IPS-18a (cell line): ENCODE measurements around the gene PSTK.

Experiments used
- H3K27ac ChIP-seq: one replicate; pipeline ENCODE4 v1.5.1; 2013; ENCODE audit warnings: low read length
- H3K27me3 ChIP-seq: one replicate; pipeline ENCODE4 v1.6.1; 2013; ENCODE audit warnings: mild to moderate bottlenecking, low read length; ENCODE audit not compliant: control insufficient read depth, insufficient read depth
- H3K36me3 ChIP-seq: one replicate; pipeline ENCODE4 v1.6.1; 2013; ENCODE audit warnings: low read depth, low read length; ENCODE audit not compliant: control insufficient read depth
- H3K4me1 ChIP-seq: one replicate; pipeline ENCODE4 v1.6.1; 2013; ENCODE audit warnings: low read depth, low read length; ENCODE audit not compliant: control insufficient read depth
- H3K4me3 ChIP-seq: one replicate; pipeline ENCODE4 v1.5.1; 2013; ENCODE audit warnings: low read length
- H3K9ac ChIP-seq: one replicate; pipeline ENCODE4 v1.6.1; 2013; ENCODE audit warnings: mild to moderate bottlenecking, low read length, moderate library complexity
- H3K9me3 ChIP-seq: one replicate; pipeline ENCODE4 v1.6.1; 2013; ENCODE audit warnings: low read depth, low read length; ENCODE audit not compliant: control insufficient read depth

PSTK gene, protein sequence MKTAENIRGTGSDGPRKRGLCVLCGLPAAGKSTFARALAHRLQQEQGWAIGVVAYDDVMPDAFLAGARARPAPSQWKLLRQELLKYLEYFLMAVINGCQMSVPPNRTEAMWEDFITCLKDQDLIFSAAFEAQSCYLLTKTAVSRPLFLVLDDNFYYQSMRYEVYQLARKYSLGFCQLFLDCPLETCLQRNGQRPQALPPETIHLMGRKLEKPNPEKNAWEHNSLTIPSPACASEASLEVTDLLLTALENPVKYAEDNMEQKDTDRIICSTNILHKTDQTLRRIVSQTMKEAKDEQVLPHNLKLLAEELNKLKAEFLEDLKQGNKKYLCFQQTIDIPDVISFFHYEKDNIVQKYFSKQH

DNA sequence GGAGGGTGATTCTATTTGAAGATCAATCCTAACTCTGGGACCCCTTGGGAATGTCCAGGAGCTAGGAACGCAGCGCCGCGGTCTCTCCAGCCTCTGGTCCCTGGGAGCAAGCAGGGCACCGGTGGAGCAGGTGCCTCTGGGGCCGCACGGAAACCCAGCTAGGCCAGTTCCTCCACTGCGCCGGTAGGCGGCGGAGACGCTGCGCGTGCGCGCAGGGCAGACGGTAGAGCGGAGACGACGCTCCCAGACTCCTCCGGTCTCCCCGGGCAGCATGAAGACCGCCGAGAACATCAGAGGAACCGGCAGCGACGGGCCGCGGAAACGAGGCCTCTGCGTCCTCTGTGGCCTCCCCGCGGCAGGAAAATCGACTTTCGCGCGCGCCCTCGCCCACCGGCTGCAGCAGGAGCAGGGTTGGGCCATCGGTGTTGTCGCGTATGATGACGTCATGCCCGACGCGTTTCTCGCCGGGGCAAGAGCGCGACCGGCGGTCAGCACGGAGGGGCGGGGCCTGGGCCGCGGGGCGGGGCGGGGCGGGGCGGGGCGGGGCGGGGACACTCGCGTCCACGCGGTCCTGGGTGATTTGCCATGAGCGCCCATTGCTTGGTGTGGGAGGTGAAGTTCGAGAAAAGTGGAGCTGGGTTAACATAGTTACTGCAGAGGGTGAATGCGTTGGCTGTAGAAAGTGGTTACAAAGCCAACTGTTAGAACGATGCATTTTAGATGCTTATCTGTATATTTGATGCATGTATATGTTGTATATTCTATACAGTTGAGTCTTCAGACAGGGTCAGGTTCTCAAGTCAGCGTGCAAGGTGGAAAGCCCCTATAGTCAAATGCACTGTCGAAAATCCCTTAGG, at the start of gene PSTK:
Gene PSTK (plus strand): TSS at position 193 of the 857 bp plus-strand sequence. CDS start 79 bp downstream, at position 272.
- Histone ChIP-seq H3K36me3 (no peaks in the 10 kb centered on the region), H3K27me3 (no peaks in the 10 kb centered on the region), H3K4me1 (peaks cover 3% of the 10 kb centered on the region), H3K9me3 (no peaks in the 10 kb centered on the region), H3K4me3 (peak within 1 kb of the TSS; percentile 78), H3K9ac (peak within 1 kb of the TSS; percentile 81), H3K27ac (peak within 1 kb of the TSS; percentile 87)

DNA sequence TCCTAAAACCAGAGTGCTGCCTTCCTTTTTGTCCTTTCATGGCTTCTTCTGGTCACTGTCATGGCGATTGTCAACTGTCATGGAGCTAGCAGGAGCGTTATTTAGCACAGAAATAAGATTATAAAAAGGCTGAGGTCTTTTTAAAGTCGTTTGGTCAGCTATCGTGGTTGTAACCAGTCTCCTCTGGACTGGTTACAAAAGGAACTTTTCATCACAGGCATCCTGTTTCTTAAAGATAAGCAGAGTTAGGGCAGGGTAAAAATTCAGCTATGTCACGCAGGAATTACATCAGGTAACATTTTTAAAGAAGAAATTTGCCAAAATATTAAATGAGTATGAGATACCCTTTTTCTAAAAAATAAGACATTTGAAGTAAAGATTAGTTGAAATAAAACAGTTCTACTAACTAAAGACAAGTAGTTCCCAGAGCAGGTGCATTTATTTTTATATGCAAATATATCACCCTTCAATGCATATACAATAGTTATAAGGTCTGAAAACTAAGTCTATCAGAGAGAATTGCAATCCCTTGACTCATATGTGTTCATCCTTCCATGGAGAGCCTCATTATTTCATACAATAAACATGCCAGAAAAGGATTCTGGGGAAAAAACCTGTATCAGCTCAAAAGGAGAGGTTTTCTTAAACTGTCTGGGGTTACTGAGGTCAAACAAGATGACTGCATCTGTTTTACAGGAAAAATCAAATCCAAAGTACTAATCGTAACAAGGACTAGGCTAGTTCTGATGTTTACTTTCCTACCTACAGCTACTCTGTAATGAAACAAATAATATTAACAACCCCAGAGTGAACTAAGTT, 48.9 kb upstream of the PSTK start:
- H3K4me3 ChIP-seq, result no peak overlapping the region
- H3K9me3 ChIP-seq, result no peaks in the 10 kb centered on the region
- H3K27ac ChIP-seq, result no peak overlapping the region

DNA sequence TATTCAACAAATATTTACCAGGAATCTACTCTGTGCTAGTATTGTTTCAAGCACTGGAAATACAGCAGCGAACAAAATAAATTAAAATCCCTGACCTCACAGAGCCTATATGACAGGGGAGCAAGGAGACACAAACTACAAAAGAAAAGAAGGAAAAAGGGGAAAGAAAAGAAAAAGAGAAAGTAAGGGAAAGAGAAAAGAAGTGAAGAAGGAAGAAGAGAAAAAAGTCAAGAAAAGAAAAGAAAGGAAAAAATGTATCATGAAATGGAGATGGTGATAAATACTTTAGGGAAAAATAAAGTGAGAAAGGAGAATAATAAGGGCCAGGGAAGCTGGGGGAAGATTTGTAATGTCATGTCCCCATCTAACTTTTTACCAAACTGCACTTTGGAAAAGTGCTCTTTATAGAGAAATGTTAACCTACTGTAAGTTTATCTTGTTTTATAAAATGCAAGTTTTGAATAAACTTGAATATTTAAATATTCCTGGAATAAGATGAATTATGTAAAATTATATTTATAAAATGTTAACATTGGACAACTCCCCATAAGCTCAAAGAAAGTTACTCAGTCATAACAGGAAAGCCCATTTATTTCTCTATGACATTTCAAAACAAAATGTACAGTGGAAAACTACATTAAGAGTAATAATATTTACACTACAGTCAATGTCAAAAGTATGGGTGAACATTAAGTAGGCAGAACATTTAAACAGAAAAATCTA, 40.9 kb upstream of the PSTK start:
- no peak overlapping the region for H3K9ac ChIP-seq
- H3K27me3 ChIP-seq, result no peaks in the 10 kb centered on the region
- H3K27ac ChIP-seq, result no peak overlapping the region
- no peaks in the 10 kb centered on the region for H3K4me1 ChIP-seq
- no peaks in the 10 kb centered on the region for H3K9me3 ChIP-seq
- H3K4me3 ChIP-seq, result no peak overlapping the region
- H3K36me3 ChIP-seq, result peaks cover 19% of the 10 kb centered on the region

More for the DNA sequence above, 48.9 kb upstream of the PSTK start:
- no peaks in the 10 kb centered on the region for H3K27me3 ChIP-seq
- no peaks in the 10 kb centered on the region for H3K4me1 ChIP-seq
- no peak overlapping the region for H3K9ac ChIP-seq
- no peaks in the 10 kb centered on the region for H3K36me3 ChIP-seq

DNA sequence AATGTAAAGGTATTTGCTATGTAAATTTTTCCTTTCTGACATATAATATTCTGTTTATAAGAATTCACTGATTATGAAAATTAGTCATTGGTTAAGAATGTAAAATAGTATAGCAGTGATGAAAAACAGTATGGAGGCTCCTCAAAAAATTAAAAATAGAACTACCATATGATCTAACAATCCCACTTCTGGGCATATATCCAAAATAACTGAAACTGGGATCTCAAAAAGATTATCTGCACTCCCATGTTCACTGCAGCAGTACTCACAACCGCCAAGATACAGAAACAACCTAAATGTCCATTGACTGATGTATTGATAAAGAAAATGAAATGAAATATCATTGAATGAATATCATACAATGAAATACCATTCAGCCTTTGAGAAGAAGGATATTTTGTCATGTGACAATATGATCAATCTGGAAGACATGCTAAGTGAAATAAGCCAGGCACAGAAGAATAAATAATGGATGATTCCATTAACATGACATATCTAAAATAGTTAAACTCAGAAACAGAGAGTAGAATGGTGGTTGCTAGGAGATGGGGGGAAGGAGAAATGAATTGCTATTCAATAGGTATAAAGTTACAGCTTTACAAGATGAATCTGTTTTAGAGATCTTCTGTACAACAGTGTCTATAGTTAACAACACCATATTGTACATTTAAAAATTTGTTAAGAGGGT, 40.2 kb upstream of the PSTK start:
- Histone ChIP-seq H3K4me3 (no peak overlapping the region), H3K9ac (no peak overlapping the region), H3K4me1 (no peaks in the 10 kb centered on the region), H3K36me3 (peaks cover 19% of the 10 kb centered on the region), H3K27ac (no peak overlapping the region), H3K9me3 (no peaks in the 10 kb centered on the region), H3K27me3 (no peaks in the 10 kb centered on the region)

DNA sequence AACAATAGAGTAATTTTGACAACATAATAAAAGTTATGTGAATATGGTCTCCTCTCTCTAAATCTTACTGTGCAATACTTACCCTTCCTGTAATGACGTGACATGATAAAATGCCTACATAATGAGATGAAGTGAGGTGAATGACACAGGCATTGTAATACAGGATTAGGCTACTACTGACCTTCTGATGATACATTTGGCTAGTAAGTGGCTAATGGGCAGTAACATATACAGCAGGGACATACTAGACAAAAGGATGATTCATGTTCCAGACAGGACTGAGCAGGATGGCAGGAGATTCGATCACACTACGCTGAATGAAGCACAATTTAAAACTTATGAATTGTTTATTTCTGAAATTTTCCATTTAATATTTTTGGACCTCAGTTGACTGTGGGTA, 30.9 kb upstream of the PSTK start:
- no peak overlapping the region for H3K9ac ChIP-seq
- H3K9me3 ChIP-seq, result no peaks in the 10 kb centered on the region
- no peak overlapping the region for H3K27ac ChIP-seq
- no peak overlapping the region for H3K4me3 ChIP-seq
- peaks cover 35% of the 10 kb centered on the region for H3K36me3 ChIP-seq
- H3K27me3 ChIP-seq, result peaks cover under 1% of the 10 kb centered on the region
- no peaks in the 10 kb centered on the region for H3K4me1 ChIP-seq

DNA sequence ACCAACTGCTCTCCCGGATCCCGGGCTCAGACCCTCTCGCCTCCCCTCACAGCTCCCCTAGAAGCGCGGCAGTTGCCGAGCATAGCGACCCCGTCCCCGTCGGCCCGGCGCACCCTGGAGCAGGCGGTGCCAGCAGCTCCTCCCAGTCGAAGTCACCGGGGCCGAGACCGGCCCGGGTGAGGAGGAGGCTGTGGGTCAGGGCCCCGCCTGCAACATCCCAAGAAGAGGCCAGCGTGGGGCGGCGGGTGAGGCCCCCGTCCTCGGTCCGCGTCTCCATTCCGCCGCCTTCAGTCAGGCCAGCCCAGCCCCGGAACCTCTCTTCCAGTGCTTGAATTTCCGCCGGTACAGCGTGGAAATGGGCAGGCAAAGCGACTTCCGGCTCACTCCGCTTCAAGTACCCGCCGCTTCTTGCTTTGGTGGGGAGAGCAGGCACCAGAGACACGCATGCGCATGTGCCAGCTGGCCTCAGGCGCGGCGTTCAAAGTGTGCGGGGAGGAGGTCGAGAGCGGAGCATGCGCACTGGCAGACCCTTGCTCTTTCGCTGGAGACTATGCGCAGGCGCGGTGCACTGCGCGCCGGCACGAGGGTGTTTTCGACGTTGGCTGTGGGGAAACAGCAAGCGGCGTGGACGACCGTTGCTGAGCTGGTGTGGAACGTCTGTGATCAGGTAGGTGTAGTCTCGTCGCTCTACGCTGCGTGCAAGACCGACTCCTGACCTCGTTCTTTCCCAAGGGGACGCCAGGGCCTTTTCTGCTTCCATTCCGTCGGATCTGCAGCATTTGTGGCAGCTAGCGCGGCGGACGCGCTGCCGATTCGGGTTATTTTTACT, 26.1 kb upstream of the PSTK start, which contains the start of gene C10orf88:
Gene C10orf88 (minus strand): TSS at position 326 of the 829 bp plus-strand sequence. CDS start 49 bp downstream, at position 277.
- H3K4me1 ChIP-seq, result no peaks in the 10 kb centered on the region
- peaks cover 8% of the 10 kb centered on the region for H3K9me3 ChIP-seq
- H3K9ac ChIP-seq, result peak within 1 kb of the TSS; percentile 59
- H3K36me3 ChIP-seq, result peaks cover 12% of the 10 kb centered on the region
- H3K27me3 ChIP-seq, result peaks cover 32% of the 10 kb centered on the region
- peak within 1 kb of the TSS; percentile 79 for H3K4me3 ChIP-seq
- no peak within 1 kb of the TSS for H3K27ac ChIP-seq

DNA sequence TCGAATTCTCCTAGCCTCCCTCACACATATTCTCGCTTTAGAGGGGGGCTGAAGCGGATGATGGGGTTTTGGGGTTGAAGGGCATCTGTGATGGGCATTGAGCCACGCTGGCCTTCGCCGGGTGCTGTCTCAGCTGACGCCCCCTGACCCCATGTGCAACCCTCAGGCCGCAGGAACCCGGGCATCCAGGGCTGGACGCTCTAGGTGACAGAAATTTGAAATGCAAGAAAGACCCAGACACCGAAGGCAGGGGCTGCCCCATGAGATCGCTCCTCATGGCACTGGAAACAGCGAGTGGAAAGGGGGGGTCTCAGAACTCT, 25.5 kb upstream of the PSTK start:
- Histone ChIP-seq H3K9me3 (peaks cover 8% of the 10 kb centered on the region), H3K36me3 (peaks cover 7% of the 10 kb centered on the region), H3K9ac (no peak overlapping the region), H3K4me3 (no peak overlapping the region), H3K4me1 (no peaks in the 10 kb centered on the region), H3K27ac (no peak overlapping the region), H3K27me3 (peaks cover 32% of the 10 kb centered on the region)

DNA sequence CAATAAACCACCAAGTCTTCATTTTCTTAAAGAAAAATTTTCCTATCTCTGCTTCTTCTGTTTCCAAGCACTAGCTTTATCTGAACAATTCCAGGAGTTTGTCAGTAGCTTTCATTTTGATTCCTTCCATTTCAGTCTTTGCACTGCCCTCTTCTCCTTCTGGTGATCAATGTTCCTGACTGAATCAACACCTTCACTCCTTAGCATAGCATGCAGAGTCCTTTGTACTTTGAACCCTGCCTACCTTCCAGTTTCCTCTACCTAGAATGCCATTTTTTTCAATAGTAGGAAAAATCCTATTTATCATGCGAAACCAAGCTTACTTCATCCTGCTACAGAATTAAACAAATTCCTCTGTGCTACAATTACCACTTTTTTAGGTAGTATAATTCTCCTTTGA, 24.3 kb upstream of the PSTK start:
- no peak overlapping the region for H3K27ac ChIP-seq
- no peak overlapping the region for H3K9ac ChIP-seq
- no peaks in the 10 kb centered on the region for H3K36me3 ChIP-seq
- no peak overlapping the region for H3K4me3 ChIP-seq
- H3K27me3 ChIP-seq, result peaks cover 32% of the 10 kb centered on the region
- H3K4me1 ChIP-seq, result no peaks in the 10 kb centered on the region
- peaks cover 8% of the 10 kb centered on the region for H3K9me3 ChIP-seq

DNA sequence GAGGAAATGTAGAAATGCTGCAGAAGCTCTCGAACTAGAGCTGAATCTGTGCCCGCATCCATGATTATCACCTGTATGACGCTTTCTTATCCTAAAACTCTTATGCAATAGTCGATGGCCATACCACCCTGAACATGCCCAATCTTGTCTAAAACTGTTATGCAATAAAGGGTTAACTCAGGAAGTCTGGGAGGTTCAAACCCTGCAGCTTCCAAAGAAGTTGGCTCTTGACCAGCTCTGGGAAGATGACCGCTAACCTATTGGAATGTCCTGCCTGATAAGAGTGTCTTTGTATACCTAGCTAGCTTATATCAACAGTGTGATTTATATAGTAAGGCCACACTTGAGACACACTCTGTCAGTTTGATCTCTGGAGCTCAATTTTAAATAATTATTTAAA, 22.7 kb upstream of the PSTK start:
- no peaks in the 10 kb centered on the region for H3K4me1 ChIP-seq
- H3K36me3 ChIP-seq, result no peaks in the 10 kb centered on the region
- no peak overlapping the region for H3K9ac ChIP-seq
- H3K27ac ChIP-seq, result no peak overlapping the region
- H3K27me3 ChIP-seq, result peaks cover 32% of the 10 kb centered on the region
- H3K4me3 ChIP-seq, result no peak overlapping the region
- H3K9me3 ChIP-seq, result peaks cover 8% of the 10 kb centered on the region

DNA sequence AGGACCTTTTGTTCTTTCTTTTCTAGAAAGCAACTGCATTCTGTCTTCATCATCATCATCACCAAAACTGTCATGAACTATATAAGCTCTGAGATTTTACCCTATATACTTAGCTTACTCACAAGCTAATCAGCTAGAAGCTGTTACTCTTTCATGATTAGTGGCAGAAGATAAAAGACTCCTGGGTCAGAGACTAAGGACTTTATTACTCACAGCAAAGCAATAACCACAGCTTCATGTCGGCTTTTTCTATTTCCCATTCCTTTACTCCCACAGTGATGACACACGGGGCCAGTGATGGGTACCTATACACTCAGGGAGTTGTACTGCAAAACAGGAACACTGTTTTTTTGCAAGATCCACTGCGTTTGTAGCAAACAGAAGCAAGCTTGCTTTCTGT, 17.8 kb upstream of the PSTK start:
- no peaks in the 10 kb centered on the region for H3K9me3 ChIP-seq
- H3K27ac ChIP-seq, result no peak overlapping the region
- H3K36me3 ChIP-seq, result no peaks in the 10 kb centered on the region
- H3K27me3 ChIP-seq, result peaks cover 1% of the 10 kb centered on the region
- H3K9ac ChIP-seq, result no peak overlapping the region
- no peaks in the 10 kb centered on the region for H3K4me1 ChIP-seq
- no peak overlapping the region for H3K4me3 ChIP-seq
